Skin epidermis (tissue), 12 donors: ENCODE data around the gene OR5K1.

ENCODE experiments used
- H3K27ac ChIP-seq, 21 experiments: fragments of 200-600 bp; sonication (generic) in 11 of 21; one replicate each; pipeline ENCODE4 v1.5.0; 2020; ENCODE audit warnings: mild to moderate bottlenecking in 3 of 21, inconsistent platforms in 2 of 21, moderate library complexity in 2 of 21
- H3K4me3 ChIP-seq, 7 experiments: fragments of 200-600 bp; sonication (generic) in 2 of 7; one replicate each; pipeline ENCODE4 v1.5.0; 2020; ENCODE audit warnings: inconsistent platforms in 2 of 7, mild to moderate bottlenecking in 2 of 7, moderate library complexity in 1 of 7

The OR5K1 gene

DNA sequence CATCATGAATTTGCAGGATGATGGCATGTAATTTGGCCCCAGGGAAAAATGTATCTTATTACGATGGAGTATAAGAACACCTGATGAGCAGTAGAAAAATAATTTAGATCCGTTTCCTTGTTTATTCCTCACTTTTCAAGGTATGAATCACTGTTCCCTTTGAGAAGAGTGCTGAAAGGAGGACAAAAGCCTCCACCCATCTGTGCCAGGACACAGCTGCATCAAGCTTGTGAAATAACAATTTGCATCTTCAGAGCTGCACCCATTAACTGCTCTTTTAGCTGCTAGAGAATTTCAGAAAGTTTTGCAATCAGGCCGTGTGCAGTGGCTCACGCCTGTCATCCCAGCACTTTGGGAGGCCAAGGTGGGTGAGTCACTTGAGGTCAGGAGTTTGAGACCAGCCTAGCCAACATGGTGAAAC is 50.1 kb downstream of the OR5K1 start:
- no peak overlapping the region for H3K4me3 ChIP-seq
- H3K27ac ChIP-seq = no peak overlapping the region

DNA sequence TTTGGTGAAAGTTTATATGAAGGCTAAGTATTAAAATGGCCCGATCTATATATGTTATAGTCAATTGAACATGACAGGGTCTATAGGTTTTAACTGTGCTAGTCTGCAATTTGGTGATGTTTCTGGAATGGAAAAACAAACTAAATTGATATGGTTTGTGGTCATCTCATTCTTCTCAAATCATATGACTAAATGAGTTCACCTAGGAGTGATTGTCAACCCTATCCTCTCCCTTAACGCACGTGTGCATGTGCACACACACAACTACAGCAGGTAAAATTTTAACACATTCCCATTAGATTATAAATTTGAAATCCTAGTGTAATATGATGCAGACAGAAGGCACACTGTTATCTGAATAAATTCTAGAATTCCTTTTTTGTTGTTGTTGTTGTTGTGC is 50.7 kb downstream of the OR5K1 start:
- Histone ChIP-seq H3K4me3 (no peak overlapping the region), H3K27ac (no peak overlapping the region)

DNA sequence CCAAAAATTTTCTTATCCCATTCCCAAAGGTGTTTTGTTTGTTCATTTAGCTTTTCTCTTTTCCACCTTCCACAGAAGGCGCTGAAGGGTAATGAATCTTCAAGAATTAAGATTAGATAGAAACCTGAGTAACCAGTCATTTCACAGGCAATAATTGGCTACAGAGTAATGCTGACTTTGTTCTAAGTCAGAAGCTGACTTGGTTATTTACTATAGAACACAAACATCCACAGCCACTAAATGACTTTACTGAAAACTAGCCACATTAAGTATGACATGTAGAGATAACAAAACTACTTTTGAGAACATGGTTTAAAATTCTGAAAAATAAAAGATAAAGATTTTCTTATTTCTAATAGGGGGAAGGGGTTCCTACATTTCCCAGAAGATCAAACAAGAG is 51.9 kb downstream of the OR5K1 start:
- no peak overlapping the region for H3K27ac ChIP-seq
- H3K4me3 ChIP-seq = no peak overlapping the region

DNA sequence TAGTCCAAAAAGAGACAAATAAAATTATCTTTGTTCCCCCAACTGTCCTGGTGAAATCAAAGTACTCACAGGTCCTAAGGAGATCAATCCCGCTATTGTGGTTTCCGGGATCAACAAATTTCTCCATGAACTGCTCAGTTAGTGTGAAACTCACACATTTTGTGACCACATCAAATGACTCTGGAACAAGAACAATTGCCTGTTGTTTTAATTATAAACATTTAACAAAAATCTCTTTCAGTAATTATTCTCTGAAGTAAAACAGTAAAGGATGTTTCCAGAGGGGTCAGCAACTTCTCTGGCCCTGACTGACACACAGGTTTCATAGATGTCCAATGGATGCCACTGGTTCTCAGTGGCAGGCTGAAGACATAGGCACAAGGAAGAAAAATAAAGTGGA is 55.8 kb downstream of the OR5K1 start:
- H3K27ac ChIP-seq = peak overlapping the region in 1 of 21 experiments; percentile 21
- H3K4me3 ChIP-seq = no peak overlapping the region

DNA sequence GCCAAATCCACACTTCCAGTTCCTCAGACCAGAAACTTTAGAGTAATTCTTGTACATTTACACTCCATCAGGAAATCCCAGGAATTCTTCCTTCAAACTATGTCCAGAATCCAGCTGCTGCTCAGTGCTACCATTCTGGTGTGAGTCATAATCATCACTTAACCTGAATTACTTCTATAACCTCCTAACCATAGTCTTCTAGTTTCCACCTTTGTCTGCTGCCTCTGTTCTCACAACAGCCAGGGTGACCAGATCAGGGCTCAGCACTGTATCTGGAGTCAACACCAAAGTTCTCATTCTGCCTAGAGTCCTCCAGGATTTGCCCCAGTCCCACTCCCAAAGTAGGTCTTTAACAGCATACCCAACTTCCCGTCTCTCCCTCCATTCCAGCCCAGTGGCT is 56.4 kb downstream of the OR5K1 start:
- no peak overlapping the region for H3K4me3 ChIP-seq
- H3K27ac ChIP-seq = peak overlapping the region in 1 of 21 experiments; percentile 13

DNA sequence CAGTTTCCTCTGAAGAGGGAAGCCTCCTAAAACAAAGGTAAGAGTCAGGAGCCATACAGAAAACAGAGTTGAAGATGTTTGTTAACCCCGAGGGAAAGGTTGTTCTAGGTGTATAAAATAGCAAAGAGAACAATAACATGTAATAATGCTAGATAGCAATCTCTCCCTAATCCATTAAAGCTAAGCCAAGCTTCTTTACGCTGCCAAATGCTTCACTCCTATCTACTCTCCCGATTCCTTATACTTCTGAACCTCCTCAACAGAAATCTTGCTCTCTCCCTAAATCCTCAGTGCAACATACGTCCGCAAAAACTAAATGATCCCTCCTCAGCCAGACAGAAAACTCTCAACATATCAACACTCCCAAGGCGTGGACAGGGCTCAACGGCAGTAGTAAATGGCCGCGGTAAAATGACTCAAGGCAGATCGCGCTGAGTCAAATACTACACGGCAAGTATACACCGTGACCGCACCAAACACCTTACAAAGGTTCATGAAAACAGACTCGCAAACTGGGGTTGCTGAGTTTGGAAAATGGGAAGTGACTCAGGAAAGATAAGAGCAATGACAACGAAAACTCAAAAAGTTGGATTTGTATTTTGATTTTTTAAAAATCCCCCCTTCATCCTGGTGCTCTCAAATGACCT is 59.0 kb downstream of the OR5K1 start:
- Histone ChIP-seq H3K27ac (peak overlapping the region; percentile 76 to 99 (median 96)), H3K4me3 (peak overlapping the region; percentile 67 to 99 (median 85))
